Measurements from ENCODE around the gene FAF2.

FAF2 gene

GRCh38 chr5:176527246-176528222 lies 79.3 kb downstream of the FAF2 start:
- WGBS (ENCODE audit: extremely low coverage, insufficient coverage, low lambda C conversion rate), result 100% methylated on average over 3 of the region's 34 CpGs

GRCh38 chr5:176528301-176528700 lies 80.1 kb downstream of the FAF2 start:
- H2BK15ac ChIP-seq (replicated peaks; ENCODE audit: low read depth), result no peak overlapping the region
- no peak for DNase-seq
- no peak overlapping the region for H4K5ac ChIP-seq (ENCODE audit: low read length)
- no peak overlapping the region for H3K9ac ChIP-seq (ENCODE audit: low read length)
- no peak overlapping the region for H3K27ac ChIP-seq (ENCODE audit: low read depth, low read length)
- peaks cover 11% of the 10 kb centered on the region for H3K79me2 ChIP-seq (ENCODE audit: control insufficient read depth, insufficient read depth, low read length)
- no peak overlapping the region for H3K23ac ChIP-seq (ENCODE audit: low read length)
- no peak overlapping the region for H3K4me2 ChIP-seq (ENCODE audit: low read length)
- no peak overlapping the region for H2BK5ac ChIP-seq (ENCODE audit: low read length)
- H3K4ac ChIP-seq (ENCODE audit: low read depth, low read length), result no peak overlapping the region
- no peak overlapping the region for H3K18ac ChIP-seq (ENCODE audit: low read length)
- H3K4me1 ChIP-seq (ENCODE audit: control insufficient read depth, low read depth, low read length), result no peaks in the 10 kb centered on the region
- H3K36me3 ChIP-seq (ENCODE audit: control insufficient read depth, insufficient read depth, low read length), result peaks cover 20% of the 10 kb centered on the region
- WGBS (ENCODE audit: extremely low coverage, insufficient coverage, low lambda C conversion rate), result no CpG with 5 or more reads among the region's 11 CpGs
- no peaks in the 10 kb centered on the region for H3K27me3 ChIP-seq (ENCODE audit: insufficient read depth, low read length, poor library complexity)
- H2BK120ac ChIP-seq (ENCODE audit: low read depth, low read length), result no peak overlapping the region
- H3K4me3 ChIP-seq (ENCODE audit: low read length), result no peak overlapping the region
- no peak overlapping the region for H4K8ac ChIP-seq (ENCODE audit: low read depth, low read length)
- H3K56ac ChIP-seq (ENCODE audit: low read length), result no peak overlapping the region
- H2AK5ac ChIP-seq (ENCODE audit: low read length), result no peak overlapping the region
- H3K79me1 ChIP-seq (ENCODE audit: low read length), result peaks cover 8% of the 10 kb centered on the region

More at GRCh38 chr5:176527246-176528222, 79.3 kb downstream of the FAF2 start:
- no peak overlapping the region for H4K5ac ChIP-seq (ENCODE audit: low read length)
- H3K4me1 ChIP-seq (ENCODE audit: control insufficient read depth, low read depth, low read length), result no peaks in the 10 kb centered on the region
- peaks cover 20% of the 10 kb centered on the region for H3K36me3 ChIP-seq (ENCODE audit: control insufficient read depth, insufficient read depth, low read length)
- H3K18ac ChIP-seq (ENCODE audit: low read length), result no peak overlapping the region
- H3K4ac ChIP-seq (ENCODE audit: low read depth, low read length), result no peak overlapping the region
- H2AK5ac ChIP-seq (ENCODE audit: low read length), result no peak overlapping the region
- H3K27me3 ChIP-seq (ENCODE audit: insufficient read depth, low read length, poor library complexity), result no peaks in the 10 kb centered on the region
- H3K27ac ChIP-seq (ENCODE audit: low read depth, low read length), result no peak overlapping the region
- no peak overlapping the region for H3K9ac ChIP-seq (ENCODE audit: low read length)
- peaks cover 4% of the 10 kb centered on the region for H3K79me2 ChIP-seq (ENCODE audit: control insufficient read depth, insufficient read depth, low read length)
- H3K4me3 ChIP-seq (ENCODE audit: low read length), result no peak overlapping the region
- peaks cover 5% of the 10 kb centered on the region for H3K79me1 ChIP-seq (ENCODE audit: low read length)
- no peak overlapping the region for H3K23ac ChIP-seq (ENCODE audit: low read length)
- H3K56ac ChIP-seq (ENCODE audit: low read length), result no peak overlapping the region
- no peak overlapping the region for H2BK120ac ChIP-seq (ENCODE audit: low read depth, low read length)
- H2BK15ac ChIP-seq (replicated peaks; ENCODE audit: low read depth), result no peak overlapping the region
- DNase-seq, result no peak
- H2BK5ac ChIP-seq (ENCODE audit: low read length), result no peak overlapping the region
- no peak overlapping the region for H4K8ac ChIP-seq (ENCODE audit: low read depth, low read length)
- no peak overlapping the region for H3K4me2 ChIP-seq (ENCODE audit: low read length)

DNA sequence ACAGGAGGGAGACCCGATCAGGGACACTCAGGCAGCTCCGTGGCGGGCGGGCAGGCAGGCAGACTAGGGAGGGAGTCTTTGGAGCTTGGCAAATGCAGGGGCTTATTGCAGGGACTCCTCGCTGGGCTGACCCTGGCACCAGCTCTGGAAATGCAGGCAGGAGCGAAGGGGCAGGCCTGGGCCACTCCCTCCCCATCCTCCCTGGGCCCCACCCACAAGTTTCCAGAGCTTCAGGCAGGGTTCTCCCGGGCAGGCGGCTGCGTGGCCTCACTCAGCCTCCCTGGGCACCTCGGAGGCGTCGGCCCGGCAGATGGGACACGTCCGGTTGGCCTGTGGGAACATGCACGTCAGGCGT lies 80.6 kb downstream of the FAF2 start:
- Histone ChIP-seq H3K56ac (ENCODE audit: low read length) (no peak overlapping the region), H3K4me1 (ENCODE audit: control insufficient read depth, low read depth, low read length) (no peaks in the 10 kb centered on the region), H2BK120ac (ENCODE audit: low read depth, low read length) (no peak overlapping the region), H2BK15ac (replicated peaks; ENCODE audit: low read depth) (no peak overlapping the region), H3K4me2 (ENCODE audit: low read length) (no peak overlapping the region), H3K18ac (ENCODE audit: low read length) (no peak overlapping the region), H3K23ac (ENCODE audit: low read length) (no peak overlapping the region), H3K4ac (ENCODE audit: low read depth, low read length) (no peak overlapping the region), H3K79me1 (ENCODE audit: low read length) (peaks cover 8% of the 10 kb centered on the region), H3K9ac (ENCODE audit: low read length) (no peak overlapping the region), H3K27me3 (ENCODE audit: insufficient read depth, low read length, poor library complexity) (no peaks in the 10 kb centered on the region), H3K27ac (ENCODE audit: low read depth, low read length) (no peak overlapping the region), H2AK5ac (ENCODE audit: low read length) (no peak overlapping the region), H4K8ac (ENCODE audit: low read depth, low read length) (no peak overlapping the region), H3K36me3 (ENCODE audit: control insufficient read depth, insufficient read depth, low read length) (peaks cover 20% of the 10 kb centered on the region), H3K4me3 (ENCODE audit: low read length) (no peak overlapping the region), H4K5ac (ENCODE audit: low read length) (no peak overlapping the region), H2BK5ac (ENCODE audit: low read length) (no peak overlapping the region), H3K79me2 (ENCODE audit: control insufficient read depth, insufficient read depth, low read length) (peaks cover 16% of the 10 kb centered on the region)
- no CpG with 5 or more reads among the region's 17 CpGs for WGBS (ENCODE audit: extremely low coverage, insufficient coverage, low lambda C conversion rate)
- DNase-seq, result no peak

DNA sequence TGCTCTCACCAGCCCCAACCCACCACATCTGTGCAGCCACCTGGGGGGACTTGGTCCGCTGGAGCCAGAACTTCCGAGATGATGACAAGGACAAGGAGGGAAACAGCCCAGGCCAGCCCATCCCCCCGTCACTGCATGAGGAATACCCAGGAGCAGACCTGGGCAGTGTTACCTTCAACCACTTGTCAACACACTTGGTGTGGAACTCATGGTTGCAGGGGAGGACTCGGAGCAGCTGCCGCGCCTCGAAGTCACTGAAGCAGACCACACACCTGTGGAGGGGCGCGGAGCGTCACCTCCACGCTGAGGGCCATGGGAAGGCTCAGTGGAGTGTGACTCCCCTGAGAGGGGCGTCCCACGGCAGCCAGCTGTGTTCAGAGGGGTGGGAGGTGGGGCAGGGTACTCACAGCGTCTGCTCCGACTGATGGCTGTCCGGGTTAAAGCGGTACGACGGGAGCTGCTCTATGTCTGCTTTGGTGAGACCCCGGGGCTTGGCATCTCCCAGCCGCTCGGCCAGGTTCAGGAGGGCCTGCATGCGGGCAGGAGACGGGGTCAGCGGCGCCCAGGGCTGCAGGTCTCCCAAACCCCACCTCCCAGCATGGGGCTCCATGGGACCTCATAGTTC lies 81.0 kb downstream of the FAF2 start:
- Histone ChIP-seq H3K18ac (ENCODE audit: low read length) (no peak overlapping the region), H3K56ac (ENCODE audit: low read length) (no peak overlapping the region), H2BK5ac (ENCODE audit: low read length) (no peak overlapping the region), H4K8ac (ENCODE audit: low read depth, low read length) (no peak overlapping the region), H3K9ac (ENCODE audit: low read length) (no peak overlapping the region), H3K79me1 (ENCODE audit: low read length) (peaks cover 8% of the 10 kb centered on the region), H3K36me3 (ENCODE audit: control insufficient read depth, insufficient read depth, low read length) (peaks cover 20% of the 10 kb centered on the region), H3K23ac (ENCODE audit: low read length) (no peak overlapping the region), H4K5ac (ENCODE audit: low read length) (no peak overlapping the region), H3K4ac (ENCODE audit: low read depth, low read length) (no peak overlapping the region), H3K4me2 (ENCODE audit: low read length) (no peak overlapping the region), H3K79me2 (ENCODE audit: control insufficient read depth, insufficient read depth, low read length) (peaks cover 21% of the 10 kb centered on the region), H3K27me3 (ENCODE audit: insufficient read depth, low read length, poor library complexity) (no peaks in the 10 kb centered on the region), H3K4me3 (ENCODE audit: low read length) (no peak overlapping the region), H3K4me1 (ENCODE audit: control insufficient read depth, low read depth, low read length) (peaks cover 1% of the 10 kb centered on the region), H2AK5ac (ENCODE audit: low read length) (no peak overlapping the region), H2BK120ac (ENCODE audit: low read depth, low read length) (no peak overlapping the region), H3K27ac (ENCODE audit: low read depth, low read length) (no peak overlapping the region), H2BK15ac (replicated peaks; ENCODE audit: low read depth) (no peak overlapping the region)
- no CpG with 5 or more reads among the region's 26 CpGs for WGBS (ENCODE audit: extremely low coverage, insufficient coverage, low lambda C conversion rate)
- no peak for DNase-seq

GRCh38 chr5:176529741-176530141 lies 81.6 kb downstream of the FAF2 start:
- H3K9ac ChIP-seq (ENCODE audit: low read length), result no peak overlapping the region
- peaks cover 26% of the 10 kb centered on the region for H3K79me2 ChIP-seq (ENCODE audit: control insufficient read depth, insufficient read depth, low read length)
- H3K36me3 ChIP-seq (ENCODE audit: control insufficient read depth, insufficient read depth, low read length), result peaks cover 20% of the 10 kb centered on the region
- H2BK5ac ChIP-seq (ENCODE audit: low read length), result no peak overlapping the region
- no peak for DNase-seq
- H3K4ac ChIP-seq (ENCODE audit: low read depth, low read length), result no peak overlapping the region
- no peak overlapping the region for H3K27ac ChIP-seq (ENCODE audit: low read depth, low read length)
- H2AK5ac ChIP-seq (ENCODE audit: low read length), result no peak overlapping the region
- no peak overlapping the region for H3K4me2 ChIP-seq (ENCODE audit: low read length)
- H2BK120ac ChIP-seq (ENCODE audit: low read depth, low read length), result no peak overlapping the region
- H3K18ac ChIP-seq (ENCODE audit: low read length), result no peak overlapping the region
- no CpG with 5 or more reads among the region's 11 CpGs for WGBS (ENCODE audit: extremely low coverage, insufficient coverage, low lambda C conversion rate)
- no peak overlapping the region for H2BK15ac ChIP-seq (replicated peaks; ENCODE audit: low read depth)
- no peaks in the 10 kb centered on the region for H3K27me3 ChIP-seq (ENCODE audit: insufficient read depth, low read length, poor library complexity)
- H4K8ac ChIP-seq (ENCODE audit: low read depth, low read length), result no peak overlapping the region
- H3K79me1 ChIP-seq (ENCODE audit: low read length), result peaks cover 8% of the 10 kb centered on the region
- H3K23ac ChIP-seq (ENCODE audit: low read length), result no peak overlapping the region
- no peak overlapping the region for H4K5ac ChIP-seq (ENCODE audit: low read length)
- H3K4me1 ChIP-seq (ENCODE audit: control insufficient read depth, low read depth, low read length), result peaks cover 5% of the 10 kb centered on the region
- H3K4me3 ChIP-seq (ENCODE audit: low read length), result no peak overlapping the region
- no peak overlapping the region for H3K56ac ChIP-seq (ENCODE audit: low read length)
